Measurements from ENCODE around the gene HOXD11.

HOXD11 gene

GRCh38 chr2:176109192-176109901, 2.3 kb downstream of the HOXD11 start:
- TF ChIP-seq CTCF (IDR thresholded peaks at IDR 0.05): no peak

- no peak for TF ChIP-seq CTCF (IDR thresholded peaks at IDR 0.05)
These were observed 2.9 kb downstream of the HOXD11 start for GRCh38 chr2:176109946-176110345.

- TF ChIP-seq CTCF (IDR thresholded peaks at IDR 0.05): no peak
These were observed 3.6 kb downstream of the HOXD11 start for GRCh38 chr2:176110415-176111308.

GRCh38 chr2:176111309-176111663, 4.2 kb downstream of the HOXD11 start:
- TF ChIP-seq CTCF (IDR thresholded peaks at IDR 0.05): peak; percentile 83

- no peak for TF ChIP-seq CTCF (IDR thresholded peaks at IDR 0.05)
These were observed 4.8 kb downstream of the HOXD11 start for GRCh38 chr2:176111846-176112374.

- no peak for TF ChIP-seq CTCF (IDR thresholded peaks at IDR 0.05)
These were observed 5.6 kb downstream of the HOXD11 start for GRCh38 chr2:176112375-176113302.

Data from LNCAP (cell line).